GM23248 (cell line): ENCODE data around the gene AHR. TPM values are rescaled to one million over a fixed set of nuclear protein-coding genes. Genes with fewer than 3 reads are reported as not detected.

Experiments used
- DNase-seq: peaks from one replicate; pipeline ENCODE4 v3.0.0-alpha.2; 2015
- H2AFZ ChIP-seq: fragments of 200-600 bp; sonication (generic); 2 replicates; pipeline ENCODE4 v1.6.1; 2016; ENCODE audit warnings: antibody characterized with exemption
- H3F3A ChIP-seq: fragments of 200-600 bp; sonication (generic); 2 replicates; pipeline ENCODE4 v1.6.1; 2016; ENCODE audit warnings: mild to moderate bottlenecking, antibody characterized with exemption, mixed run types; ENCODE audit not compliant: insufficient read depth
- H3K27ac ChIP-seq: fragments of 200-600 bp; sonication (generic); 2 replicates; pipeline ENCODE4 v1.5.1; 2016; ENCODE audit warnings: mild to moderate bottlenecking
- H3K27me3 ChIP-seq: fragments of 200-600 bp; sonication (generic); replicated peaks from 2 replicates; pipeline ENCODE4 v1.6.1; 2016; ENCODE audit warnings: mild to moderate bottlenecking; ENCODE audit not compliant: insufficient read depth
- H3K36me3 ChIP-seq: fragments of 200-600 bp; sonication (generic); 2 replicates; pipeline ENCODE4 v1.6.1; 2016; ENCODE audit warnings: low read depth, mild to moderate bottlenecking
- H3K4me1 ChIP-seq: fragments of 200-600 bp; sonication (generic); 2 replicates; pipeline ENCODE4 v1.6.1; 2016; ENCODE audit warnings: mild to moderate bottlenecking; ENCODE audit not compliant: insufficient read depth
- H3K4me2 ChIP-seq: fragments of 200-600 bp; sonication (generic); one replicate; pipeline ENCODE4 v1.6.1; 2016; ENCODE audit warnings: mild to moderate bottlenecking; ENCODE audit not compliant: unreplicated experiment
- H3K4me3 ChIP-seq: fragments of 200-600 bp; sonication (generic); 2 replicates; pipeline ENCODE4 v1.5.1; 2016; ENCODE audit warnings: mild to moderate bottlenecking
- H3K79me2 ChIP-seq: fragments of 200-600 bp; sonication (generic); 2 replicates; pipeline ENCODE4 v1.6.1; 2016; ENCODE audit warnings: mild to moderate bottlenecking; ENCODE audit not compliant: insufficient read depth
- H3K9ac ChIP-seq: fragments of 200-600 bp; sonication (generic); 2 replicates; pipeline ENCODE4 v1.6.1; 2016; ENCODE audit warnings: mild to moderate bottlenecking
- H3K9me2 ChIP-seq: fragments of 200-600 bp; sonication (generic); 2 replicates; pipeline ENCODE4 v1.6.1; 2016; ENCODE audit warnings: mixed run types, mild to moderate bottlenecking, moderate library complexity; ENCODE audit not compliant: insufficient read depth
- H3K9me3 ChIP-seq: fragments of 200-600 bp; sonication (generic); one replicate; pipeline ENCODE4 v1.6.1; 2017; ENCODE audit warnings: low read depth
- H4K20me1 ChIP-seq: fragments of 200-600 bp; sonication (generic); 2 replicates; pipeline ENCODE4 v1.6.0; 2016; ENCODE audit not compliant: insufficient read depth
- EZH2 ChIP-seq: fragments of 200-600 bp; sonication (generic); IDR thresholded peaks from 2 replicates; pipeline ENCODE4 v1.6.1; 2018; ENCODE audit warnings: antibody characterized with exemption, mild to moderate bottlenecking; ENCODE audit not compliant: insufficient read depth, poor library complexity, severe bottlenecking
- EZH2phosphoT487 ChIP-seq: fragments of 200-600 bp; sonication (generic); IDR thresholded peaks from 2 replicates; pipeline ENCODE4 v1.6.1; 2018; ENCODE audit warnings: antibody characterized with exemption, moderate library complexity, mild to moderate bottlenecking, low read depth; ENCODE audit not compliant: insufficient read depth
- WGBS, 2 experiments: methylation state at CpG; one replicate each; pipeline ENCODE4 v1.1.6; 2015 to 2017; ENCODE audit warnings: low lambda C conversion rate in 2 of 2, low coverage in 1 of 2; ENCODE audit errors: missing lambda C conversion rate in 2 of 2; 5-methylcytosine and 5-hydroxymethylcytosine counted together
- in situ Hi-C: fragments of 300-500 bp; cut with MboI; formaldehyde crosslinking; loops from 2 replicates; pipeline ENCODE4 v1.15.0; 2020
- polyA plus RNA-seq: library from polyadenylated mRNA; unstranded; fragments of >200 nt; fragmentation: Nextera tagmentation; extraction: Ambion mirVana; gene quantifications from 2 replicates; pipeline ENCODE4 v1.2.1, GENCODE V29; 2016
- total RNA-seq: library from RNA; depleted of rRNA; stranded (reverse); fragments of >200 nt; shearing (Covaris generic); gene quantifications from 2 replicates; pipeline ENCODE4 v1.2.3, GENCODE V29; 2014

AHR gene
- total and polyA plus RNA-seq, 2 experiments from 2014 or later = 19.0 to 98.7 TPM

DNA sequence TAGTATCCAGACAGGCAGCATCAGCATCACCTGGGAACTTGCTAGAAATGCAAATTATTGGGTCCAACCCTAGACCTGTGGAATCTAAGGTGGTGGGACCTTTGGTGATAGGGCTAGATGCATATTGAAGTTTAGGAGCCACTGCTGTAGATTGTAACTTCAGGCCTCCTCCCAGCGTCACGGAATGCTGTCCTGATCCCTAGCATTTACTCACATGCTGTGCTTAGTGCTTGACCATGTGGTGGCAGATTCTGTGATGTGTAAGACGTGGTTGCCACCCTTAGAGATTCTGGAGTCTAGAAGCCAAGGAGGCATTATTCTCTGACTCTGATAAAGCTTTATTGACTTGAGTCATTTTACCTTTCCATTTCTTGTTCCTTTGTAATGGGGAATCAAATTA, 13.5 kb downstream of the AHR start:
- H2AFZ ChIP-seq = no peak overlapping the region
- H3K4me3 ChIP-seq = no peak overlapping the region
- no peaks in the 10 kb centered on the region for H4K20me1 ChIP-seq
- DNase-seq = peak; percentile 66
- H3K27ac ChIP-seq = no peak overlapping the region
- no peaks in the 10 kb centered on the region for H3K9me2 ChIP-seq
- H3K9me3 ChIP-seq = no peaks in the 10 kb centered on the region
- no peaks in the 10 kb centered on the region; the same call in 1 of the 2 replicates for H3K36me3 ChIP-seq
- in situ Hi-C loops = no loop called here
- peaks cover 100% of the 10 kb centered on the region for H3K79me2 ChIP-seq
- no peak overlapping the region for H3K4me2 ChIP-seq
- H3K4me1 ChIP-seq = peaks cover 43% of the 10 kb centered on the region
- H3K9ac ChIP-seq = no peak overlapping the region
- H3F3A ChIP-seq = peaks cover 16% of the 10 kb centered on the region
- no peak for TF ChIP-seq EZH2phosphoT487
- no peak for TF ChIP-seq EZH2
- 39 to 40% methylated on average over 3 of the region's 3 CpGs for WGBS, 2 experiments
- no peaks in the 10 kb centered on the region for H3K27me3 ChIP-seq

DNA sequence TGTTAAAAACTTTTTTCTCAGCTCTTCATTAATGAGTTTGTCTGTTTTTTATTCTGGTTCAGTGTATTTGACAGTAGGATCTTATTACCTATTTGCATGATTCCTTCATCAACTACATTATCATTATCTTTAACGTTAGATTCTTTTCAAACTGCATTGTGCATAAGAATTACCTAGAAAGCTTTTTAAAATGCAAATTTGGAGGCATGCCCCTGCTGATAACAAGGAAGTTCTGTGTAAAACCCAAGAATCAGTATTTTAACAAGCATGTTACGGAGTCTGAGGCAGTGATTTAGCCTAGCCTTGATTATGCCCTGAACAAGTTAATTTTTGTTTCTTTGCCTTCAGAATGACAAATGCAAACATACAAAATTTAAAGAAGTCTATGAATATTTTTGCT, 14.2 kb downstream of the AHR start:
- no peak overlapping the region for H2AFZ ChIP-seq
- H3K4me1 ChIP-seq = peaks cover 36% of the 10 kb centered on the region
- H3K4me3 ChIP-seq = no peak overlapping the region
- DNase-seq = no peak
- H4K20me1 ChIP-seq = no peaks in the 10 kb centered on the region
- H3K9ac ChIP-seq = no peak overlapping the region
- H3K79me2 ChIP-seq = peaks cover 100% of the 10 kb centered on the region
- H3K4me2 ChIP-seq = no peak overlapping the region
- no peak for TF ChIP-seq EZH2
- no peak for TF ChIP-seq EZH2phosphoT487
- in situ Hi-C loops = no loop called here
- 64 to 65% methylated on average over 2 of the region's 2 CpGs for WGBS, 2 experiments
- H3K9me2 ChIP-seq = no peaks in the 10 kb centered on the region
- H3K36me3 ChIP-seq = no peaks in the 10 kb centered on the region; the same call in 1 of the 2 replicates
- no peaks in the 10 kb centered on the region for H3K9me3 ChIP-seq
- no peaks in the 10 kb centered on the region for H3K27me3 ChIP-seq
- peaks cover 10% of the 10 kb centered on the region for H3F3A ChIP-seq
- no peak overlapping the region for H3K27ac ChIP-seq

DNA sequence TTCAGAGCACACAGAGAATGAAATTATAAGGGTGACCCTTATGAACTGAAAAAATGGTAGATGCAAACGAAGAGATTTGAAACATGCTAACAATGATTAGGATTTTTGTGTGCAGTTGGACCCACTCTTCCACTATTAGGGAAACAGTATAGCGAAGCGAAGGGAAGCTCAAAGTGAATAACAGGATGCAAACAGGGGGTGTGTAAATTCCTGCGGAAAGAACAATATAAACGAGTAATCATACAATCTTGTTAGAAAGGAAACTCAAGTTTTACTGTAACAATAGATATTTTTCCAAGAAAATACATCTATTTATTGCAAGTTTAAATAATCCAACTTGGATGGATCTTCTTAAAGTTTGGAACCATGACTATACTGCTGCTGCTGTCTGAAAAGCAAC, 14.7 kb downstream of the AHR start:
- Histone ChIP-seq H3K4me3 (no peak overlapping the region), H3F3A (peaks cover 5% of the 10 kb centered on the region; the same call in 1 of the 2 replicates), H3K4me1 (peaks cover 36% of the 10 kb centered on the region), H3K9ac (no peak overlapping the region), H2AFZ (no peak overlapping the region), H3K9me3 (no peaks in the 10 kb centered on the region), H3K36me3 (no peaks in the 10 kb centered on the region; the same call in 1 of the 2 replicates), H3K4me2 (no peak overlapping the region), H3K27me3 (no peaks in the 10 kb centered on the region), H4K20me1 (no peaks in the 10 kb centered on the region), H3K79me2 (peaks cover 100% of the 10 kb centered on the region), H3K9me2 (no peaks in the 10 kb centered on the region), H3K27ac (no peak overlapping the region)
- in situ Hi-C loops = no loop called here
- no peak for DNase-seq
- WGBS, 2 experiments = 67 to 70% methylated on average over 5 of the region's 5 CpGs
- TF ChIP-seq EZH2 (no peak), EZH2phosphoT487 (no peak)

DNA sequence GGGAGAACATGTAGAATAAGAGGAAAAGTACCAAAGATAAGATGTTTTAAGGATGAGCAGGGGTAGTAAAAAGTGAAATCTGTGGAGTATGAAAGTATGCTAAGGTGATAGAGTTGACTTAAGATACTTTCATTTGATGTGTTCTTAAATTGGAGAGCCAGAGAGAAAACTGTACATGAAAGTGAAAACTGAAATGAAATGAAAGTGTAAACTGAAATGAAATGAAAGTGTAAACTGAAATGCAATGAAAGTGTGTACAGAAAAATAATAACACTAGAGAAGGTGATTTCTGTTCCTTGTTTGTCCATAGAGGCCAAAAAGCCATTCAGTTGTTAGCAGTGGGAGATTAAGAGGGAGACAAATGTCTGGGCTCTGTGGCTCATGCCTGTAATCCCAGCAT, 17.5 kb downstream of the AHR start:
- Histone ChIP-seq H3K4me1 (peaks cover 32% of the 10 kb centered on the region), H3K4me3 (no peak overlapping the region), H3K4me2 (no peak overlapping the region), H3K9ac (no peak overlapping the region), H3K9me2 (no peaks in the 10 kb centered on the region), H3K9me3 (no peaks in the 10 kb centered on the region), H2AFZ (no peak overlapping the region), H3K27ac (no peak overlapping the region), H3K79me2 (peaks cover 100% of the 10 kb centered on the region), H3K36me3 (no peaks in the 10 kb centered on the region; the same call in none of the 2 replicates), H3F3A (peaks cover 15% of the 10 kb centered on the region), H3K27me3 (no peaks in the 10 kb centered on the region), H4K20me1 (no peaks in the 10 kb centered on the region)
- TF ChIP-seq EZH2 = no peak
- no peak for TF ChIP-seq EZH2phosphoT487
- no peak for DNase-seq
- in situ Hi-C loops = no loop called here

DNA sequence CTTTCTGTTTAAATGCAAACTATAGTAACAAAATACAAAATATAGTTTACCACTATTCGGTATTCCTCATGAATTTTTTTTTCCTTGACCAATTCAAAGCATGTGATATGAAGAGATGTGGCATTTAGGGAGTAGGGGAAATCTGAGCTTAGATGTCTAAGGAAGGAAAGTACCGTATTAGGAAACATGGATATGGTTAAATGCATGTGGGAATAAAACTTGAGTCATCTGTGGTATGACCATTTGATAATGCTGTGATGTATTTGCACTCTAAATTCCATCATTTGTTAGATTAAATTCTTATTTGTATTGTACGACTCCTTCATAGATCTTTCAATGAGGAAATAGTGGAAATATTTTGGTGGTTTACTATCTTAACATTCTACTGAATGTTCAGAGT, 19.7 kb downstream of the AHR start:
- Histone ChIP-seq H3K79me2 (peaks cover 100% of the 10 kb centered on the region), H3K9me3 (no peaks in the 10 kb centered on the region), H3K9ac (no peak overlapping the region)

More for the DNA sequence above, 19.7 kb downstream of the AHR start:
- peaks cover 38% of the 10 kb centered on the region for H3K4me1 ChIP-seq
- H3K9me2 ChIP-seq = no peaks in the 10 kb centered on the region
- no peaks in the 10 kb centered on the region for H3K27me3 ChIP-seq
- in situ Hi-C loops = no loop called here
- no peak overlapping the region for H3K4me2 ChIP-seq
- 79 to 87% methylated on average over 3 of the region's 3 CpGs for WGBS, 2 experiments
- peaks cover 11% of the 10 kb centered on the region for H3K36me3 ChIP-seq
- no peak overlapping the region for H3K4me3 ChIP-seq
- no peak overlapping the region for H2AFZ ChIP-seq
- TF ChIP-seq EZH2 (no peak), EZH2phosphoT487 (no peak)
- no peaks in the 10 kb centered on the region for H4K20me1 ChIP-seq
- peaks cover 21% of the 10 kb centered on the region for H3F3A ChIP-seq
- DNase-seq = no peak
- 0 out of 2 replicates have a peak overlapping the region, but pooled peaks have one; percentile 2 for H3K27ac ChIP-seq
